ENCODE measurements around the gene ARL16. TPM values are rescaled to one million over a fixed set of nuclear protein-coding genes. Genes with fewer than 3 reads are reported as not detected.
A peak's percentile ranks its signal among the peaks of the same experiment; 100 is the strongest.

ARL16 gene
- total and polyA plus RNA-seq, 11 donors: 10.2 to 23.6 (median 15.9) TPM

- peaks cover 0 to 4% (median 0%) of the 10 kb centered on the region in 9 donors for H3K36me3 ChIP-seq
- WGBS, 4 donors: 62 to 72% (median 63%) methylated on average over 4 of the region's 4 CpGs
- intact Hi-C loops (cut with DNase I): no loop called here
- H3K27me3 ChIP-seq: no peaks in the 10 kb centered on the region
- DNase-seq (no peak), ATAC-seq (no peak)
- TF ChIP-seq POLR2A (IDR thresholded peaks at IDR 0.05): no peak
- no peak for TF ChIP-seq CTCF (IDR thresholded peaks at IDR 0.05)
- H3K4me3 ChIP-seq: no peak overlapping the region
- H3K9me3 ChIP-seq: no peaks in the 10 kb centered on the region
- peaks cover 10 to 36% (median 24%) of the 10 kb centered on the region in 12 donors for H3K4me1 ChIP-seq
- no peak overlapping the region for H3K27ac ChIP-seq
These were observed 44.9 kb downstream of the ARL16 start for GRCh38 chr17:81638683-81639082.

- Histone ChIP-seq H3K27ac (peak within 1 kb of the TSS; percentile 73 to 97 (median 95)), H3K9me3 (no peaks in the 10 kb centered on the region), H3K27me3 (no peaks in the 10 kb centered on the region), H3K4me1 (peaks cover 10 to 48% (median 32%) of the 10 kb centered on the region in 12 donors), H3K4me3 (peak within 1 kb of the TSS; percentile 71 to 100 (median 92)), H3K36me3 (peaks cover 0 to 12% (median 0%) of the 10 kb centered on the region in 9 donors)
- peak; percentile 37 to 39 for TF ChIP-seq POLR2A (IDR thresholded peaks at IDR 0.05)
- peak in 1 of 12 donors; percentile 8 for TF ChIP-seq CTCF (IDR thresholded peaks at IDR 0.05)
- ATAC-seq (peak; percentile 48 to 93 (median 88)), DNase-seq (peak; percentile 86 to 94 (median 89))
- intact Hi-C loops (cut with DNase I): loop anchor here in 3 of 10 donors (2.0 kb wide), 2 partner anchors 28 to 30 kb away; partner anchors contain the start of genes CCDC137 (in 2 of the 3) and OXLD1 (in 2 of the 3)
- 0 to 1% (median 1%) methylated on average over 44 to 77 of the region's 77 CpGs for WGBS, 4 donors
These were observed 46.9 kb downstream of the ARL16 start, which contains the start of the genes NPLOC4 and TSPAN10 for GRCh38 chr17:81636505-81637288. NPLOC4 (minus strand) TSS chr17:81637112; CDS start chr17:81636930, 182 bp downstream. TSPAN10 (plus strand) TSS chr17:81637196; CDS start chr17:81642413, 5,217 bp downstream.

GRCh38 chr17:81635973-81636504, 47.6 kb downstream of the ARL16 start:
- TF ChIP-seq CTCF (IDR thresholded peaks at IDR 0.05) (no peak), POLR2A (IDR thresholded peaks at IDR 0.05) (no peak)
- no peaks in the 10 kb centered on the region for H3K9me3 ChIP-seq
- intact Hi-C loops (cut with DNase I): loop anchor here in 3 of 10 donors (2.0 kb wide), 2 partner anchors 29 to 31 kb away; partner anchors contain the start of genes CCDC137 (in 2 of the 3) and OXLD1 (in 2 of the 3)
- peaks cover 0 to 16% (median 0%) of the 10 kb centered on the region in 9 donors for H3K36me3 ChIP-seq
- WGBS, 4 donors: 24 to 33% (median 29%) methylated on average over 17 to 18 of the region's 18 CpGs
- no peaks in the 10 kb centered on the region for H3K27me3 ChIP-seq
- H3K4me3 ChIP-seq: peak overlapping the region; percentile 71 to 100 (median 92)
- H3K4me1 ChIP-seq: peaks cover 10 to 48% (median 32%) of the 10 kb centered on the region in 12 donors
- H3K27ac ChIP-seq: peak overlapping the region; percentile 73 to 97 (median 95)
- ATAC-seq: peak in 3 of 4 donors; percentile 11 to 70 (median 70)
- DNase-seq: no peak

GRCh38 chr17:81635431-81635830, 48.2 kb downstream of the ARL16 start:
- Histone ChIP-seq H3K9me3 (no peaks in the 10 kb centered on the region), H3K36me3 (peaks cover 0 to 16% (median 3%) of the 10 kb centered on the region in 9 donors), H3K4me3 (peak overlapping the region in 10 of 12 donors; percentile 71 to 100 (median 93)), H3K4me1 (peaks cover 10 to 48% (median 32%) of the 10 kb centered on the region in 12 donors), H3K27ac (peak overlapping the region in 5 of 12 donors; percentile 93 to 97 (median 95)), H3K27me3 (no peaks in the 10 kb centered on the region)
- ATAC-seq (no peak), DNase-seq (no peak)
- no peak for TF ChIP-seq POLR2A (IDR thresholded peaks at IDR 0.05)
- TF ChIP-seq CTCF (IDR thresholded peaks at IDR 0.05): no peak
- 76 to 96% (median 89%) methylated on average over 4 to 5 of the region's 5 CpGs for WGBS, 4 donors
- intact Hi-C loops (cut with DNase I): no loop called here

Data from heart left ventricle (tissue), 16 donors.